ENCODE data around the gene PCDH1.
"Not testable (repeated sequence)": the region's sequence is repeated elsewhere in the genome, so short reads cannot be mapped to it uniquely, and the experiment has no call there.

Gene PCDH1

DNA sequence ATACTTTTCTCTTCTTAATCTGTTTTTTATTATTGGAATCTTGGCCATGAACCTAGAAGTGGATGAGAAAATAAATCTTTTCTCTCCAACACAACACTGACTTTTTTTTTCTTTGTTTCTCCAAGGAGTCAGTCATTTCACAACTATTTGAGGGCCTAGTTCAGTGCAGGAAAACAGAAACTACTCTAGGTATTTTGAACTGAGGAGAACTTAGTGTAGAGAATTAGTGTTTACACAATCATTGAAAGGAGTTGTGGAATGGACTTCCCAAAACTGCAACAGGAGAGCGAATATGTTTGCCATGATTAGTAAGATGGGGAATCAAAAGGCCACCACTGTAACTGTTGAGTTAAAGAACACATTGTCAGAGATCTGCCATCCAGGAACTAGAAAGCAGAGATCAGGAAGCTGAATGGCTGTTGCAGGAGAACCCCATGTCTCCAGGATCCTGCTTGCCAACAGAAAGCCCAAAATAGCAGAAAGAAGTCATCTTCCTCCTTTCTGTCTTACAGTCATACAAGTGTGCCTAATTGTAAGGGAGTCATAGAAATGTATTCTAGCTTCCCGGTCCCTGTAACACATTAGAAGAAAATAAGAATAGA, 20.3 kb upstream of the PCDH1 start:
- DNase-seq (ENCODE audit: low read depth), result no peak

DNA sequence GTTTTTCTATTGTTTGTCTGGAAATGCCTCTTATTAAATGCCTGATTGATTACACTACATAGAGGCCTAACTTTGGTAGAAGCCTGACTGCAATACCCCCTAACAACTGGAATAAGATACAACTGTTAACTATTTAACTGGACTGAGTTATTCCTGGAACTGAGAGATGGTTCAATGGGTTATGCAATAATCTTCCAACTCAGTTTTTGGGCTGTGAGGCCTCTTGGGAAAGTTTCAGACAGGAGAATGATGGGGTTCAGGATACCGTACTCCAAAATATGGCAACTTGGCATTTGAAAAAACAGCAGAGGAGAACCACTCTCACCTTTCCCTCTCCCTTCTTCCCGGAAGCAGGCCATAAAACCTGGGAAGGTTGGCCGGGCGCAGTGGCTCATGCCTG, 19.2 kb upstream of the PCDH1 start:
- no peak for DNase-seq (ENCODE audit: low read depth)

DNA sequence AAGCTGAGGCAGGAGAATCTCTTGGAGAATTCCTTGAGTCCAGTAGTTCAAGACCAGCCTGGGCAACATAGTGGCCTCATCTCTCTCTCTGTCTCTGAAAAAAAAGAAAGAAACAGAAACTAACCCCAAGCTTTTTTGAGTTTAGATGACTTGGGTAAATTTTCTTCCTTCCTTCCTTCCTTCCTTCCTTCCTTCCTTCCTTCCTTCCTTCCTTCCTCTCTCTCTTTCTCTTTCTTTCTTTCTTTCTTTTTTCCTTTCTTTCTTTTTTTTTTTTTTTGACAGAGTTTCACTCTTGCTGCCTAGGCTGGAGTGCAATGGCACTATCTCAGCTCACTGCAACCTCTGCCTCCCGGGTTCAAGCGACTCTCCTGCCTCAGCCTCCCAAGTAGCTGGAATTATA, 12.2 kb upstream of the PCDH1 start:
- not testable (repeated sequence) for DNase-seq (ENCODE audit: low read depth)

DNA sequence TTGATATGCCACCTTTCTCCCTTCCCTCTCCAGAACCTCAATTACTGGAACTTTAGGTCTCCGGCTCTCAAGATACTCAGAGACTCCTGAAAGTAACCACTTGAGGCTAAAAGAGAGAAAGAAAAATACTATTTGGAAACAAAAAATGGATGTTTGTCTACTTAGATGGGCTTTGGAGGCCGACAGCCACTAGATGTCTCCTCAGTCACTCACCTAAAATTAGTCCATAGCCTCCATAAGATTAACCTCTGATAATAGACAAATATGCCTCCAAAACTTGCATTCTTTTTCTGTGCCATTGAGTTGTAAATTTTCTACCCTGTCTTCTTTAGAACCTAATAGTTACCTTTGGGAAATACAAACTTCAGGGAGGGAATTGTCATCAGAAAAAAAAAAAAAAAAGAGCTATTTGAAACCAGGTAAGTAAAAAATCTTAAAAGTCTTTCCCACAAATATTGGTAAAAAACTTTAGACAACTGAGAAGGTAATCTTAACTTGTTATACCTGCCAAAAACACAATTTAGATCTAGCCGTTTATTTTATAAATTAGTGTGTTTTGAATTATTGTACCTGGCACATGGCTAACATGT, 11.2 kb upstream of the PCDH1 start:
- DNase-seq (ENCODE audit: low read depth), result no peak

DNA sequence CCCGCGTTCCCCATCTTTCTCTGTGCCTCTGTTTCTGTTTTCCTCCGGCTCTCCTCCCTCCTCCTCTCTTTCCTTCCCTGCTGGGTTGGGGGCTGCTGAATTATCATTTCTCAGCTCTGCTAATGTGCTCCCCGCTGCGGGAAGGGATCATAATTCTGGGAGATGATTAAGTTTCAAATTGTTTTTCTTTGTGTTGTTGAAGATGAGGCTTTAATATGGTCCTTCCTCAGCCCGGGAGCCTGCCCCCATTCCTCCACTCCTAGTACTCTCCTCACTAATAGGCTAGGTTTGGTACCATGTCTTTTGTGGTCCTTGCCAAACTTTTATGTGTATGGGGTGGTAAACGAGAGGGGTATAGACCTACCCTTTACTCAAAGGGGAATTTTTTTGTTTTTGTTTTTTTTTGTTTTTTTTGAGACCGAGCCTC, 5.7 kb upstream of the PCDH1 start:
- DNase-seq (ENCODE audit: low read depth), result no peak

DNA sequence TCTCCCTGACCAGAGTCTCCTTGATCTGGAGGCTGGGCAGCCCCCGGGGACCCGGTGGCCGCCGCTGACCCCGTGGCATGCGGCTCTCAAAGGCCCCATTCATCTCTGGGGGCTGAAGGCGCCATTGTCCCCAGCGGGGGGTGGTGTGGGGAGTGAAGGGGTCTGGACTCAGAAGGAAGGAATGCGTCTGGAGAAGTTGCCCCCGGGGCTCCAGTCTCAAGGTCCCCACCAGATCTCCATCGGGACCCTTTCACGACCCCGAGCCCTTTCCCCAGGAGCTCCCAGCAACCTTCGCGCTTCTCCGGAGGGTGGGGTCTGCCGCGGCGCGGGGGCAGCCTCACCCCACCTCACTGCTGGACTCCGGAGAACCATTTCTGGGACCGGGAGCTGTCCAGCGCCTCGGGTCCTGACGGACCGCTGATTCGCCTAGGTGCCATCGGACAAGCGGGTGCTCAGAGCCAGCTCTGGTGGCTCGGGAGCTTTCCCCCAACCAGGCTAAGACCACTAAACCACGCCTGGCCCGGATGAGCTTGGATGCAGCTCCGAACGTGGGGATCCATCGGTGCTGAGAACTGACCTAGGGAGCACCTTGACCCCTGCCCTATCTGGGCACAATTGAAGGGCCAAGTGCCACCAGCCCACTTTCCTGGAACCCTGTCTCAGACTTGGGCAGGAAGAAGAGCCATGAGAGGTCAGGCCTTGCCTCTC, 5.1 kb upstream of the PCDH1 start:
- DNase-seq (ENCODE audit: low read depth), result no peak

DNA sequence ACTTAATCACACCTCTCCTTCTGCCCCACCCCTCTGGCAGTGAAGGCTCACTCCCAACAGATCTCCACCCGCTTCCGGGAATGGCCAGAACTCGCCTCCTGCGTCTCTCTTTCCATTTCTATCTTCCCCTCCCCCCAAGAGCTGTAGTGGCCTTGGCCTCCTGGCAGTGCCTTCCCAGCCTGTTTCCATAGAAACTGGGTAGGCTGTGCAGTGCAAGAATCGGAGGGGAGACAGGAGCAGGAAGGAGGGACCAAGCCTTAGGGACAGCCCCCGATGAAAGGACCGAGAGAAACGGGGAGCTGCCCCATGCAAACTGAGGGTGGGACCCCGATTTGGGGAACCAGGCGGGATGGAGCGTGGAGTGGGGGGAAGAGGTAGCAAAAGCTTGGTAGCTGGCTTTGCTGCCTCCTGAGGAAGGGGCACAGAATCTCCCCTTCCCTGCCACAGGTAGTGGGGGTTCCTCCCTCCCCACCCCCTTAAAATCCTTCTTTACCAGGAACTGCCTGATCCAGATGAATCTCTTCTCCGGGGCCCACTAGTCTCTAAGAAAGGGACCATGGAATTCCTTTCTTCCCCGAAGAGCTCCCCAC, 4.5 kb upstream of the PCDH1 start:
- no peak for DNase-seq (ENCODE audit: low read depth)

DNA sequence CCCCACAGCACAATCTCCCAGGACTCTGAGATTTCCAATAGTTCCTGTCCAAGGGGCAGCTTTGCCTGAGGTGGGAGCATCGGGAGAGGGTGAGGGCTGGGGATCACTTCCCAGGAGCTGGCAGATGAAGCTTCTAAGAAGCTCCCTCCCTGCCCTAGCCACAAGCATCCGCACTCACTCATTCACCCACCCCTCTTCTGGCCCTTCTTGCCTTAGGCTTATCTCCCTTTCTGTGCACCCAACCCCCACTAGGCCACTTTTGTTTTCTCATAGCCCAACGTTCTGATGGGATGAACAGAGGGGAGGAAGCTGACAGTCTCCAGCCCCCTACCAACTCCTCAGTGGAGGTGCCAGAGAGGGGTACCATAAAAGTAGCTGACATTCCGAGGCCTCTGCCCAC, 3.7 kb upstream of the PCDH1 start:
- no peak for DNase-seq (ENCODE audit: low read depth)

DNA sequence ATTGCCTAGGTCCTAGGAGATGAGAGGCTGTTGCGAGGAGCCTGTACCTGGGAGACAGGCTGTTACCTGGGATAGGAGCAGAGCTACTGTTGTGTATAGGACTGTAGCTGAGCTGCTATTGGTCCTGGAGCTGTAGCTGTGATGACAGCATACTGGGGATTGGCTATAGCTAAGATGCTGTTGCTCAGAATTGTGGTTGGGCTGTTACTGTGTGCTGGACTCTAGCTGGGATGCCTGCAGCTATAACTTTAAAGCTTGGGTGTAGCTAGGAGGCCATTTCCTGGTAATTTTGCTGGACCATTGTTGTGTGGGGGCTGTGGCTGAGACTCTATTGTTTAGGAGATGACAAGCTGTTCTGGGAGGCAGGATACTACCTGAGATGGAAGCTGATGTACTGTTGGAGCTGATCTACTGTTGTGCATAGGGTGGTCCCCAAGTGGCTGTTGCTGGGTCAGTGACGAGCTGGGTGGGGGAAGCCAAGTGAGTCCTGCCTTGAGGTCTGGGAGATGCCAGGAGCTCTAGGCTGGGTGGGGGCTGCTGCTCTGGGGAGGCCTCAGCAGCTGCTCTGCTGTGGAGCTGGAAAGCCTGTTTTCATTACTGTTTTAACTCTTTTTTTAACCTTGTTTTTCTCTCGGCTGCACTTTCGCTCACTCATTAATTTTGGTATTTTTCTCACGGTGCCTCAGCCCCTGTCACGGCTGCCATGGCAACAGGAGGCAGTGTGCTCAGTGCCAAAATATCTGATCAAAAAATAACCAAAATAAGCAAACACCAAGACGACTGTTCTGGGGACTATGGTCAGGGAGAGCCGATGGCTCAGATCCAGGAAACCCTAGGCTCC, 3.0 kb upstream of the PCDH1 start:
- DNase-seq (ENCODE audit: low read depth), result no peak

DNA sequence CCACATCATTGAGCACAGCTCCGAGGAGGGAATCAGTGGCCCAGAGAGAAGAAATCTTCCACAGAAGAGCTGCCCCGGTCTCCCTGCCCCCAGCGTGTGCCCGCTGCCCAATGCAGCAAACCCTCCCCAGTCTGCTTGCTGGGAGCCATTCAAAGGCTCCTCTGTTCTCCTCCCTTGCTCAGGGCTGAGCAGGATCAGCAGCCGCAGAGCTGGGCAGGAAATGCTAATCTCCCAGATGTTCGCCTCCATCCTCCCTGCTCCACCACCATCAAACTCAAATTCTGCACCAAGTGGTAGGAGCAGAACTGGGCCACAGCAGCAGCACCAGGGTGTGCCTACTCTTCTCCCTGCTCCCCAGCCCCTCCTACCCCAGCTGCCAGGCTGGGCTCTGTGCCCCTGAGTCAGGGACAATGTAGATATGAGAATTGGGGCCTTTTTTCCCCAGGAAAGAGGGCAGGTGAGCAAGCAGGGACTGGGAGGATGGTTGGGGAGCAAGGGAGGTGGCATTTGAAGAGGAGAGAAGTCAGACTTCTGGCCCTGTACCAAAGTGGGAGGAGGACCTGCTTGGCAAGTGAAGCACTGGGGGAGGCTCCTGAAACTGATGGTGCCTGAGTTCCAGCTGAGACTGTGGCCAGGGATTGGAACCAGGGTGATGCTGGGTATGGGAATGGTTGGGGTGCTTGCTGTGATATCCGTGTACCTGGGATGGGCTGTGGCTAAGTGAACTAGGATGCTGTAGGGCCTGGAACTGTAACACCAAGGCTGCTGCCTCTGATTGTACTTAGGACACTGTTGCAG, 1.9 kb upstream of the PCDH1 start:
- DNase-seq (ENCODE audit: low read depth), result no peak

DNA sequence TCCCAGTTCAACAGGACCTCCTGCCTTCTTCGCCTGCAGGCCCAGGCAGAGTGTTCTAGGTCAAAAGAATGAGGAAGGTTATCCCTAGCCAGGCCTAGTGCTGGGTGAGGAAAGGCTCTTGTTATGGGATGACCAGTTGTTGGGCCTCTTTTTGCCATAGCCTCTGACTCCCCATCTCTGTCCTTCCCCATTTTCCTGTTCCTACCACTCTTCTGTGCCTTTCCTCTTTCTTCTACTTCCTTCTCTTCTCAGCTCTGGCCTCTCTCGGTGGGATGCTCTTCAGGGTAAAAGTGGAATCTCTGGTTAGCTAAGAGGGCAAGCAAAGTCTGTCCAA, 1.2 kb upstream of the PCDH1 start:
- DNase-seq (ENCODE audit: low read depth), result no peak

DNA sequence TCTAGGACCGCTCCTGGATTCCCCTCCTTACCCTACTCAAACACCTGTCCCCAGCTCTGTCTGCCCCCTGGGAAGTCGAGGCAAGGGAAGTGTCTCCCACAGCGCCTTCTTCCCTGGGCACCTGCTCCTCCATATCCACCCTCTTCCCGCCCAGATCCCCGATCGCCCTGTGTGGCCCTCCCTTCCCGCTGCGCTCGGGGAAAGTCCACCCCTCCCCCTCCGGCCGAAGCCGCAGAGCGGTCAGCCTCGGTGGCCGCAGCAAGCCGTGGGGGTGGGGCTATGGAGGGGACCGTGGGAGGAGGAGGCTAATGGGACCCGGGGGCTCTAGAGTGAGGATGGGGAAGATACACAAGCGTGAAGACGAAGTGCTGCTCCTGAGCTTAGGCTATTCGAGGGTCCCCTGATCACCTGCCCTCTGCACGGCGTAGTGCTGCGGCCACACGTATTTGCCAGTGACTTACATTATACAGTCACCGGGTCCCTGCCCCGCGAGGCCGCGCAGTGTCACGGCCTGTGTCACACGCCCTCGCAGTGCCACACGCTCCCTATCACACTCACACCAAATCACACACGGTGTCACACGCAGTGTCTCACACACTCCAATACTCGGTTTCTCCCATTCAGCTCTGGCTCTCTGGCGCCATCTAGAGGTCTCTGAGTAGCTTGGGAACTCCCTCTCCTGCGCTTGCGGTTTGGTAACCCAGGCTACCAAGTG, 658 bp upstream of the PCDH1 start:
- peak; percentile 86 for DNase-seq (ENCODE audit: low read depth)

DNA sequence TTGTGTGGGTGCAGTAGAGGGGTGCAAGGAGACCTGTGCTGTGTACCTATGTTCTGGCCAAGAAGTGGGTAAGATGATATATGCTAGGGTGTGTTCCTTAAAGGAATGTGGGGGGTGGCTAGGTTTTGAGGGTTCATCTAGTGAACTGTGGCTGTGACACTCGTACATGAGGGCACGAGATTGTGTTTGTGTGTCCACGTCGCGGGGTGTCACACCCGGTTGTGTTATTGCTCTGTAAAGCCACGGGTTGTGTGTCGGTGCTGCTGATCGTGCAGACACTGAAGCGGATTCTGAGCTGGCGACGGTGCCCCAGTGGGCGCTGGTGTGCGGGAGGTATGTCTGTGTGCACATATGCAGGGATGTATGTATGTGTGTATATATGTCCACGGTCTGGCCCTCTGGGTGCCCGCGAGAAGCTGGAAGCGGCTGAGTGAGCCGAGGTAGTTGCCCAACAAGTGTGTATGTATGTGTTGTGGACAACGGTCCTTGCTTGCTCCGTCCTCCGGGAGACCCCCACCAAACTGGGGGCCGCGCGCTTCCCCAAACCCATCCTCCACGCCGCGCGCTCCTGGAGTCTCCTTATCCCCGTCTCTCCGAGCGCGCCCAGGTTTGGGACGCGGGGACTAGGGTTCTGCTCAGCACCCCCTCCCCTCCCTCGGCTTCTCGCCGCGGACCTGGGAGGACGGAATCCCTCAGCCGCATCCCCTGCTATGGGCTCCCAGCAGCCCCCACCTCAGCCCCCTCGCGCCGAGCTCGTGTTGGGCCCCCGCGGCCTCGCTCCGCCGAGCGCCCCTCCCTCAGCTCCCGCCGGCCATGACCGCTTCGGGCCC, 639 bp downstream of the PCDH1 start:
- DNase-seq (ENCODE audit: low read depth), result no peak

DNA sequence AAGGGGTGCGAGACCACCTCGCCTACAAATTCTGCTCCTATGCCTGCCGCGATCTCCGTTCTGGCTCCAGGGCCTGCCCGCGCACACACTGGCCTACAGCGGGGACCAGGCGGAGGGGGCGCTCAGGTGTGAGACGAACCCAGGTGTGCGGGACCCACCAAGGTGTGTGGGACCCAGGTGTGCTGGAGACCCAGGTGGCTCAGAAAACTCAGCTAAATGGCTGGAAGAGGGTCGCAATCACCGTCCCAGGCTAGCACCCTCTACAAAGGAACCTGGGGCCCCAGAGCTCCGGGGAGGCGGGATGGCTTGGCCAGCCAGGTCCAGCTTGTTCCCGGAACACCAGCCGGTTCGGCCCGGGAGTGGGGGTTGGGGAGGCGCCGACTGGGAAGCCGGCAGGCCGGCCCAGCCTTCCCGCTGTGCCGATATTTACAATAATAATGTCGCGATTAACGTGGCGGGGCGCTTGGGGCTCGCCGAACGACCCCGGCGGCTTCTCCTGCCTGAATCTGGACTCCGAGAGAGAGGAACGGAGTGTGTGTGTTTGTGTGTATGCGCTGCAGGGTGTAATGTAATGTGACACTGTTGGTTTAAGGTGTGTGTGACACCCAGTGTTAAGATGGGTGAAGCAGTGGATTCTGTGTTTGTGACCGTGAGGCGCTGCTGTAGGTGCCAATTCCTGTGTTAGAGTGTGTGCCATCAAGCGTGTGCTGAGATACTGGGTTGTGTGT, 1.4 kb downstream of the PCDH1 start:
- no peak for DNase-seq (ENCODE audit: low read depth)

DNA sequence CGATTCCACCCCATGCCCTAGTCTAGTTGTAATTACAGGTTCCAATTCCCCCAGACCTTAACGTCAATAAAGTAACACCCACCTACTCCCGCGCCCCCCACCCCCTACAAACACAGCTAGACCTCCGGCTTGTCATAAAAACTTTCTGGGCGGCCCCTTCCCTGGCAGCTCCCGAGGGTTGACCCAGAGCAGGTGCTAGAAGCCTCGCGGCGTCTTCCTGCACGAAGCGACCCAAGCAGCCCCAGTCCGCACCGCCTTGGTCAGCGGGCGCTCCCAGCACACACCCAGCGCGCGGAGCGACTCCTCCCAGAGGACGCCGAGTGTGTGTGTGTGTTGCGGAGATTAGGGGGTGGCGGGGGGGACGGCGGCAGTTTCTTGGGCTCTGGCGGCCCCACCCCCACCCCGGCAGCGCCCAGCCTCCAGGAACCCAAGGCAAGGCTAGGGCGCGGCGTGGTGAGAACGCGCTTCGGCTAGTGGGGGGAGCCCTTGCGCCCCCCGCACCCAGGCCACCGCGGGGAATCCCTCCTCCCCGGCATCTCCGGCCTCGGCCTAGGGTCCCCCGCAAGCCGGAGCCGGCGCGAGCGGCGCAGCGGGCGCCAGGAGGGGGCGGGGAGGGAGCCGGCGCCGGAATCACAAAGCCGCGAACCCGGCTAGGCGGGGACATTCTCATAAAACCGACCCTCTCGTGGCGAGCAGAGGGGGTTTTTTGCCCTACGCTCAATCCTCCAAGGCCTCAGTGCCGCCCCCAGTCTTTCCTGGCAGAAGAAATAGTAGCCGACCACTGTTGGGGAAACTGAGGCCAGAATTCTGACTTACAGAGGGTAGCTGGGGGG, 2.2 kb downstream of the PCDH1 start:
- no peak for DNase-seq (ENCODE audit: low read depth)

DNA sequence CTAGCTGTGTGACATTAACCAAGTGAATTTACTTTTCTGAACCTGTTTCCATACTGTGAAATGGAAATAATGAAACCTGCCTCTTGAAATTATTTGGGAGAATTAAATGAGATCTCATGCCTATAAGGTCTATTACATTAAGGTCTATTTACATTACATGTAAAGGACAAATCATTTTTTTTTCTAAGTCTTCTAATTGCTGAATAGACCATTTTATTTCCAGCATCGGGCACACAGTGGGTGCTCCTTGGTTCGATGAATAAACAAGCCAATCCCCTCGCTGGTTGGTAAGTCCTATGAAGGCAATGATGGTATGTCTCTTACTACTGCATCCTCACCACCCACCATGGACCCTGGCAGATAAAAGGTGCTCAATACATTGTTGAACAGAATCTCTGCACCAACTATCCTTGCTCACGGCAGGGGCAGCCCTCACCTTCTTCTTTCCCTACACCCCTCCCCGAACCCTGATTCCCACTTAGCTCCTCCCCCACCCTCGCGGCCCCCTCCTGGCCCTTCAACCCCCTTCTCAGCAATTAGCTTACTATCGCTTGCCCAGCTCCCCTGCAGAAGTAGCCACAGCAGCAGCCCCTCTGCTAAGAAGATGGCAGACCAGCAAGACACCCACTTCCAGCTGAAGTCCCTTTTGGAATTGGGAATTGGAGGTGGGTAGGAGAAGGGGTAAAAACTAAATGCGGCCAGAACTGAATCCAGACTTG, 3.0 kb downstream of the PCDH1 start:
- no peak for DNase-seq (ENCODE audit: low read depth)

DNA sequence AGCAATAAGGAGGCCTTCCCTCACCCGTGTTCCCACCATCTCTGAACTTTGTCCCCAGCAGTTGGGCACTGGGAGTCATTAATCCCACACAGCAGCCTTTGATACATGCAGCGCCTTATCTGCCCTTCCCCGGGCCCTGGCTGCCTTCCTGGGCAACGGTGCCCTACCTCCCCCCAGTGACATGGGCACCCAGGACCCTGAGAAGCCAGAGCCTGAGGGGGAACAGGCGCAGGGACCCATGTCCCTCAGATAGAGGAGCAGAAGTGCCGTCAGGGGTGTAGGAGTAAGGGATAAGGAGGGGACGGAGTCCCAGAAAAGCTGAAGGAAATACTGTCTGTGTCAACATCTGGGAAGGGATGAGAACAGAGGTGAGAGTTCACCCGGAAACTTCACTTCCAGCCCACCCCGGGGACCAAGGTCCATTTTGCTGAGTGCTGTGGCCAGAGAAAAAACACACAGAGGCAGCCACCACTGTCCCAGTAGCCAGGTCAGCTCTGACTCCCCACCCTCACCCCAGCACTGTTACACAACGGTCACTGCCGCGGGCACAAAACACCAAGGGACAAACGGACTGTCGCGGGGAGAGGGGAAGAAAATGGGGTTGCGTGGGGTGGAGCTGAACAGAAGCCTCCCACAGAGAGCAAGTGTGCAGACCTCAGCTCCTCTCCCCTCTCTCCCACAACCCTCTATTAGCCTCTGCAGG, 3.8 kb downstream of the PCDH1 start:
- no peak for DNase-seq (ENCODE audit: low read depth)
